ENCODE data around the gene PPP3R1.

The PPP3R1 gene

GRCh38 chr2:68256093-68256450, 3.7 kb upstream of the PPP3R1 start:
- DNase-seq: no peak

GRCh38 chr2:68253219-68254068, 1.1 kb upstream of the PPP3R1 start:
- no peak for DNase-seq

GRCh38 chr2:68251855-68252399, 405 bp downstream of the PPP3R1 start:
- DNase-seq: no peak

GRCh38 chr2:68251187-68251854, 1.0 kb downstream of the PPP3R1 start:
- peak; percentile 56 for DNase-seq

GRCh38 chr2:68250652-68251186, 1.6 kb downstream of the PPP3R1 start:
- DNase-seq: no peak

- DNase-seq: no peak
These were observed 2.1 kb downstream of the PPP3R1 start for GRCh38 chr2:68250196-68250595.

- DNase-seq: no peak
These were observed 3.5 kb downstream of the PPP3R1 start for GRCh38 chr2:68248806-68249205.

- DNase-seq: no peak
These were observed 4.0 kb downstream of the PPP3R1 start for GRCh38 chr2:68248361-68248760.

- no peak for DNase-seq
These were observed 5.9 kb downstream of the PPP3R1 start for GRCh38 chr2:68246396-68246795.

GRCh38 chr2:68245672-68246071, 6.7 kb downstream of the PPP3R1 start:
- no peak for DNase-seq

- DNase-seq: no peak
These were observed 7.3 kb downstream of the PPP3R1 start for GRCh38 chr2:68245066-68245465.

- DNase-seq: no peak
These were observed 7.9 kb downstream of the PPP3R1 start for GRCh38 chr2:68244456-68244855.

GRCh38 chr2:68241732-68242131, 10.6 kb downstream of the PPP3R1 start:
- no peak for DNase-seq

GRCh38 chr2:68240446-68240845, 11.9 kb downstream of the PPP3R1 start:
- no peak for DNase-seq

GRCh38 chr2:68238955-68239822, 13.1 kb downstream of the PPP3R1 start:
- no peak for DNase-seq

GRCh38 chr2:68237976-68238580, 14.3 kb downstream of the PPP3R1 start:
- no peak for DNase-seq

- no peak for DNase-seq
These were observed 14.9 kb downstream of the PPP3R1 start for GRCh38 chr2:68237404-68237803.

GRCh38 chr2:68236876-68237275, 15.5 kb downstream of the PPP3R1 start:
- DNase-seq: no peak

GRCh38 chr2:68236103-68236734, 16.1 kb downstream of the PPP3R1 start:
- no peak for DNase-seq

- DNase-seq: peak; percentile 52
These were observed 17.2 kb downstream of the PPP3R1 start for GRCh38 chr2:68235090-68235489.

GRCh38 chr2:68234405-68234804, 17.9 kb downstream of the PPP3R1 start:
- DNase-seq: no peak

GRCh38 chr2:68231061-68231372, 21.3 kb downstream of the PPP3R1 start:
- DNase-seq: no peak
